Measurements from ENCODE around the gene PHC2.

DNA sequence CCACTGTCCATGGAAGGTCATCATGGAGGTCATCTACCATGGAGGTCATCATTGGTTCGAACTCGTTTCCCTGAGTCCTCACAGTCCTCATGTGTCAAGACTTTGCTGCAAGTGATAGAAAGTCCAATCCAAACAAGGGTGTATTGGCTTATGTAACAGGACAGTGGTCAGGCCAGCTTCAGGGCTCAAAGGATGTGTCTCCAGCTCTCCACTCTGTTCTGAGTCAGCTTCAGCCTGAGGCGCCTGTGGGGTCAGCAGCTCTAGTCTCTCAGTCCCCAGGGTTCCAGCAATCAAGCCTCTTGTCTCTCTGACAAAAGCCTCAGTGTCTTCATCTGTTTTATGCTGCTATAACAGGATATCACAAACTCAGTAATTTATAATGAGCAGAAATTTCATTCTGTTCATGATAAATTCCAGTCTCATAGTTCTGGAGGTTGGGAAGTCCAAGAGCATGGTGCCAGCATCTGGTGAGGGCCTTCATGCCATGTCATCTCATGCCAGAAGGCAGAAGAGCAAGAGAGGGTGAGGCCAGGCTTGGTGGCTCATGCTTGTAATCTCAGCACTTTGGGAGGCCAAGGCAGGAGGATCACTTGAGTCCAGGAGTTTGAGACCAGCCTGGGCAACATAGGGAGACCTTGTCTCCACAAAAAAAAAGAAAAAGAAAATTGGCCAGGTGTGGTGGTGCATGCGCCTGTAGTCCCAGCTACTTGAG, 129.5 kb downstream of the PHC2 start:
- TF ChIP-seq, protein P1, sequence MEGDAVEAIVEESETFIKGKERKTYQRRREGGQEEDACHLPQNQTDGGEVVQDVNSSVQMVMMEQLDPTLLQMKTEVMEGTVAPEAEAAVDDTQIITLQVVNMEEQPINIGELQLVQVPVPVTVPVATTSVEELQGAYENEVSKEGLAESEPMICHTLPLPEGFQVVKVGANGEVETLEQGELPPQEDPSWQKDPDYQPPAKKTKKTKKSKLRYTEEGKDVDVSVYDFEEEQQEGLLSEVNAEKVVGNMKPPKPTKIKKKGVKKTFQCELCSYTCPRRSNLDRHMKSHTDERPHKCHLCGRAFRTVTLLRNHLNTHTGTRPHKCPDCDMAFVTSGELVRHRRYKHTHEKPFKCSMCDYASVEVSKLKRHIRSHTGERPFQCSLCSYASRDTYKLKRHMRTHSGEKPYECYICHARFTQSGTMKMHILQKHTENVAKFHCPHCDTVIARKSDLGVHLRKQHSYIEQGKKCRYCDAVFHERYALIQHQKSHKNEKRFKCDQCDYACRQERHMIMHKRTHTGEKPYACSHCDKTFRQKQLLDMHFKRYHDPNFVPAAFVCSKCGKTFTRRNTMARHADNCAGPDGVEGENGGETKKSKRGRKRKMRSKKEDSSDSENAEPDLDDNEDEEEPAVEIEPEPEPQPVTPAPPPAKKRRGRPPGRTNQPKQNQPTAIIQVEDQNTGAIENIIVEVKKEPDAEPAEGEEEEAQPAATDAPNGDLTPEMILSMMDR (conservative IDR thresholded peaks at IDR 0.05; ENCODE audit: low read length): no peak
- TF ChIP-seq EZH2phosphoT487 (IDR thresholded peaks at IDR 0.05; ENCODE audit: borderline replicate concordance, low read depth, low read length): no peak

All from OCI-LY7 (cell line).